Body of pancreas (tissue), 4 donors: ENCODE data around the gene GNAO1.

Experiments used
- CTCF ChIP-seq, 7 experiments: fragments of 450-650 bp in 4 of 7; fragments of 200-600 bp in 3 of 7; sonication (generic) in 3 of 7; IDR thresholded peaks; one replicate each; pipeline ENCODE4 v1.5.1; 2016 to 2019; ENCODE audit warnings: antibody characterized with exemption in 7 of 7
- POLR2A ChIP-seq, 3 donors: fragments of 450-650 bp; IDR thresholded peaks; one replicate each; pipeline ENCODE4 v1.6.1; 2016; ENCODE audit warnings: antibody characterized with exemption in 3 of 3, mild to moderate bottlenecking in 2 of 3

- TF ChIP-seq CTCF (IDR thresholded peaks at IDR 0.05) (no peak), POLR2A (IDR thresholded peaks at IDR 0.05) (no peak)
Observed at GRCh38 chr16:56266641-56267607, 75.6 kb downstream of the GNAO1 start.
